Liver (tissue), 9 donors: ENCODE data around the gene TDRD9. TPM values are rescaled to one million over a fixed set of nuclear protein-coding genes. Genes with fewer than 3 reads are reported as not detected.
A peak's percentile ranks its signal among the peaks of the same experiment; 100 is the strongest.

Experiments used
- DNase-seq: peaks from one replicate; pipeline ENCODE4 v3.0.0-alpha.2; 2017; ENCODE audit warnings: low spot score
- H3K27ac ChIP-seq, 2 donors: one replicate each; pipeline ENCODE4 v1.7.0; 2013; ENCODE audit warnings: inconsistent platforms in 2 of 2, low read length in 2 of 2, control low read depth in 1 of 2, low read depth in 1 of 2, mild to moderate bottlenecking in 1 of 2
- H3K27me3 ChIP-seq, 4 donors: one replicate each; pipeline versions ENCODE4 v1.6.1 to v1.7.0; 2013; ENCODE audit warnings: low read length in 3 of 4, inconsistent platforms in 1 of 4, mild to moderate bottlenecking in 1 of 4, moderate library complexity in 1 of 4; ENCODE audit not compliant: control insufficient read depth in 4 of 4, insufficient read depth in 4 of 4
- H3K36me3 ChIP-seq, 4 donors: one replicate each; pipeline versions ENCODE4 v1.6.1 to v1.7.0; 2013; ENCODE audit warnings: low read length in 3 of 4, mild to moderate bottlenecking in 3 of 4, low read depth in 1 of 4, moderate library complexity in 1 of 4; ENCODE audit not compliant: control insufficient read depth in 4 of 4, insufficient read depth in 3 of 4
- H3K4me1 ChIP-seq, 4 donors: one replicate each; pipeline versions ENCODE4 v1.6.1 to v1.7.0; 2013; ENCODE audit warnings: low read length in 3 of 4, mild to moderate bottlenecking in 3 of 4, moderate library complexity in 1 of 4; ENCODE audit not compliant: control insufficient read depth in 4 of 4, insufficient read depth in 4 of 4
- H3K4me3 ChIP-seq, 3 donors: one replicate each; pipeline versions ENCODE4 v1.6.1 to v1.7.0; 2013; ENCODE audit warnings: low read length in 3 of 3, control low read depth in 1 of 3, low read depth in 1 of 3, mild to moderate bottlenecking in 1 of 3
- H3K9ac ChIP-seq, 2 donors: one replicate each; pipeline ENCODE4 v1.7.0; 2013; ENCODE audit warnings: low read length in 2 of 2, mild to moderate bottlenecking in 2 of 2, moderate library complexity in 2 of 2, control low read depth in 1 of 2, low read depth in 1 of 2
- H3K9me3 ChIP-seq, 4 donors: one replicate each; pipeline versions ENCODE4 v1.6.1 to v1.7.0; 2013; ENCODE audit warnings: low read length in 3 of 4; ENCODE audit not compliant: control insufficient read depth in 4 of 4
- EGR1 ChIP-seq, 2 donors: IDR thresholded peaks; 2 replicates each; pipeline ENCODE4 v1.6.1; 2016 to 2018; ENCODE audit warnings: antibody characterized with exemption in 2 of 2, low read depth in 2 of 2
- FOXA1 ChIP-seq: IDR thresholded peaks from 2 replicates; pipeline ENCODE4 v1.6.1; 2016; ENCODE audit warnings: antibody characterized with exemption
- FOXA2 ChIP-seq: IDR thresholded peaks from 2 replicates; pipeline ENCODE4 v1.6.1; 2016; ENCODE audit warnings: antibody characterized with exemption
- GABPA ChIP-seq, 2 donors: IDR thresholded peaks in 1 of 2; conservative IDR thresholded peaks in 1 of 2; 2 replicates each; pipeline ENCODE4 v1.6.1; 2016; ENCODE audit warnings: antibody characterized with exemption in 2 of 2, mild to moderate bottlenecking in 1 of 2, moderate library complexity in 1 of 2
- HNF4A ChIP-seq, 2 donors: conservative IDR thresholded peaks; 2 replicates each; pipeline ENCODE4 v1.6.1; 2016; ENCODE audit warnings: antibody characterized with exemption in 2 of 2, mild to moderate bottlenecking in 2 of 2
- HNF4G ChIP-seq: IDR thresholded peaks from 2 replicates; pipeline ENCODE4 v1.6.1; 2016; ENCODE audit warnings: antibody characterized with exemption
- JUND ChIP-seq, 2 donors: IDR thresholded peaks; 2 replicates each; pipeline ENCODE4 v1.6.1; 2016; ENCODE audit warnings: antibody characterized with exemption in 2 of 2
- NR2F2 ChIP-seq: IDR thresholded peaks from 2 replicates; pipeline ENCODE4 v1.6.1; 2016; ENCODE audit warnings: antibody characterized with exemption
- RAD21 ChIP-seq, 2 donors: IDR thresholded peaks; 2 replicates each; pipeline ENCODE4 v1.6.1; 2016; ENCODE audit warnings: antibody characterized with exemption in 2 of 2, mild to moderate bottlenecking in 2 of 2
- RXRA ChIP-seq, 2 donors: IDR thresholded peaks; 2 replicates each; pipeline ENCODE4 v1.6.1; 2017 to 2018; ENCODE audit warnings: antibody characterized with exemption in 2 of 2, mild to moderate bottlenecking in 1 of 2
- SP1 ChIP-seq: IDR thresholded peaks from 2 replicates; pipeline ENCODE4 v1.6.1; 2018; ENCODE audit warnings: antibody characterized with exemption, mild to moderate bottlenecking
- TAF1 ChIP-seq: conservative IDR thresholded peaks from 2 replicates; pipeline ENCODE4 v1.6.1; 2016; ENCODE audit warnings: antibody characterized with exemption, mild to moderate bottlenecking
- YY1 ChIP-seq: IDR thresholded peaks from 2 replicates; pipeline ENCODE4 v1.6.1; 2016; ENCODE audit warnings: antibody characterized with exemption, mild to moderate bottlenecking
- WGBS: extraction: QIAGEN DNeasy Blood & Tissue Kit; methylation state at CpG from one replicate; pipeline ENCODE4 v1.1.7; 2013; 5-methylcytosine and 5-hydroxymethylcytosine counted together
- polyA plus RNA-seq, 2 donors: library from polyadenylated mRNA; stranded (reverse) in 1 of 2; unstranded in 1 of 2; fragments of 200-250 nt in 1 of 2; fragments of >200 nt in 1 of 2; fragmentation: Nextera tagmentation in 1 of 2; extraction: Ambion mirVana in 1 of 2; gene quantifications; one replicate each; pipeline versions ENCODE4 v1.2.1 to v1.2.3, GENCODE V29; 2013 to 2015
- total RNA-seq, 2 donors: library from RNA; depleted of rRNA; stranded (reverse); fragments of >200 nt; gene quantifications; one replicate each; pipeline ENCODE4 v1.2.3, GENCODE V29; 2014
- TF ChIP-seq, protein P1 (sequence below): IDR thresholded peaks from 2 replicates; pipeline ENCODE4 v1.6.1; 2016; ENCODE audit warnings: antibody characterized with exemption
- TF ChIP-seq, protein P2 (sequence below): IDR thresholded peaks from 2 replicates; pipeline ENCODE4 v1.6.1; 2016; ENCODE audit warnings: antibody characterized with exemption, mild to moderate bottlenecking
- TF ChIP-seq, protein P3 (sequence below): IDR thresholded peaks from 2 replicates; pipeline ENCODE4 v1.6.1; 2016; ENCODE audit warnings: antibody characterized with exemption
- TF ChIP-seq, protein P4 (sequence below): IDR thresholded peaks from 2 replicates; pipeline ENCODE4 v1.6.1; 2016; ENCODE audit warnings: antibody characterized with exemption
- TF ChIP-seq, protein P5 (sequence below): fragments of 150-350 bp; IDR thresholded peaks from 2 replicates; pipeline ENCODE4 v1.5.1; 2017; ENCODE audit warnings: improper control_type of control experiment, low read depth, low read length; ENCODE audit not compliant: missing input control
- donor health status: healthy.
- donor health status: healthy.
- donor health status: healthy.
- donor health status: healthy.
- donor health status: healthy.

TDRD9 gene
- total and polyA plus RNA-seq, 4 donors: 0.12 to 1.0 (median 0.46) TPM

DNA sequence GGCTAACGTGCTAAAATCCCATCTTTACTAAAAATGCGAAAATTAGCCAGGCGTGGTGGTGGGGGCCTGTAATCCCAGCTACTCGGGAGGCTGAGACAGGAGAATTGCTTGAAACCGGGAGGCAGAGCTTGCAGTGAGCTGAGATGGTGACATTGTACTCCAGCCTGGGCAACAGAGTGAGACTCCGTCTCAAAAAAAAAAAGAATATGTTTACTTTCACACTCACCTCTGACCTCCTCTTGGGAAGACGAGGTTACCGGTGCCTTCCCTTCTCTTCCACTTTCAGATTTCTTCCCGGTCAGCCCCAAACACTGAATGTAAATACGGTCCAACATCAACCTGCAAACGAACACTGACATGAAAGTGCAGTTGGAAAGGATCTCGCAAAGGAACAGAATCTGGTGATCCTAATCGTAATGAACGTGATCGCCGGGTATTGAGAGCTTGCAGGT, 49.1 kb upstream of the TDRD9 start:
- Histone ChIP-seq H3K27me3 (no peaks in the 10 kb centered on the region), H3K4me1 (peaks cover 27 to 51% (median 40%) of the 10 kb centered on the region in 4 donors), H3K36me3 (no peaks in the 10 kb centered on the region), H3K27ac (peak overlapping the region; percentile 93 to 99), H3K9ac (peak overlapping the region in 1 of 2 donors; percentile 59), H3K4me3 (peak overlapping the region; percentile 30 to 43 (median 36)), H3K9me3 (no peaks in the 10 kb centered on the region)
- 36% methylated on average over 16 of the region's 16 CpGs for WGBS
- TF ChIP-seq FOXA1 (no peak), FOXA2 (peak; percentile 31), JUND (IDR thresholded peaks at IDR 0.05) (no peak)
- TF ChIP-seq, protein P1, sequence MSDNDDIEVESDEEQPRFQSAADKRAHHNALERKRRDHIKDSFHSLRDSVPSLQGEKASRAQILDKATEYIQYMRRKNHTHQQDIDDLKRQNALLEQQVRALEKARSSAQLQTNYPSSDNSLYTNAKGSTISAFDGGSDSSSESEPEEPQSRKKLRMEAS: no peak
- no peak for DNase-seq

DNA sequence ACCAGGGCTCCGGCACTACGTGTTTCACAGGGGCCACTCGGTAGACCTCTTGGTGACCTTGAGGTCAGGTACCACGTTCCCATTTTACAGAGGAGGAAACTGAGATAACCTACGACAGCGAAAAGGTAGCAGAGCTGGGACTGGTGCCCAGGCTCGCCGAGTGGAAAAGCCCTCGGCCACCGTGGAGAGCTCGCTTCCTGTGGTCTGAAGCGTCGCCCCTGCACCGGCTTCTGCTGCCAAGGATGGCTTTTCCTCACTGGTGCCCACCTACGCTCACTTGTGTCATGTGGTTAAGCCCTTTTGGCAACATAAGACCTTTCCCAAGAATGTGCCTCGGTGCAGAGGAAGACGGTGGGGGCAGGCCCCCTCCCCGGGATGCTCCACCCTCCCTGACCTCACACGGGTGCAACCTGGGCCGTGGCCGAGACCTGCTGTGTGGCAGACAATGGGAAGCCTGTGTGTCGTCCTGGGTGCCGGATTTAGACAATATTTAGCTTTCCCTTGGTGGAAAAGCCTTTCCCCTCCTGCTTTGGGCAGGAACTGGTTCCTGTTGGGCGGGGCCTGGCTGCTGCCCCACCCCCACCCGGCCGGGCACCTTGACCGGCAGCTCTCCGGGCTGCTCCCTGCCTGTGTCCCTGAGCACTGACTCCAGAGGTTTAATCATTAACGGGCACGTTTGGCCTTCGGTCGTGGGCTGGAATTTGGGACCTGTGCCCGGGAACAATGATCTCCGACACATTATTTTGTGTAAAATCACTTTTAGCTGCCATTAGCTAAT, 48.5 kb upstream of the TDRD9 start:
- Histone ChIP-seq H3K9ac (peak overlapping the region in 1 of 2 donors; percentile 86), H3K27me3 (no peaks in the 10 kb centered on the region), H3K27ac (peak overlapping the region; percentile 93 to 99), H3K36me3 (no peaks in the 10 kb centered on the region), H3K9me3 (no peaks in the 10 kb centered on the region), H3K4me3 (peak overlapping the region; percentile 36 to 43 (median 38)), H3K4me1 (peaks cover 27 to 47% (median 36%) of the 10 kb centered on the region in 4 donors)
- TF ChIP-seq TAF1 (peak; percentile 89), EGR1 (IDR thresholded peaks at IDR 0.05; ENCODE audit: low read depth in 2 of 2) (peak; percentile 61 to 97), HNF4A (conservative IDR thresholded peaks at IDR 0.05) (peak; percentile 62 to 68), HNF4G (peak; percentile 61), YY1 (peak; percentile 62), SP1 (peak; percentile 95), RAD21 (IDR thresholded peaks at IDR 0.05) (peak; percentile 31 to 60), GABPA (IDR thresholded peaks at IDR 0.05 in 1 of 2, conservative IDR thresholded peaks at IDR 0.05 in 1 of 2) (peak in 1 of 2 donors; percentile 62), NR2F2 (peak; percentile 74), RXRA (IDR thresholded peaks at IDR 0.05) (peak; percentile 80 to 92), FOXA1 (no peak), JUND (IDR thresholded peaks at IDR 0.05) (peak in 1 of 2 donors; percentile 63), FOXA2 (no peak)
- TF ChIP-seq, protein P2, sequence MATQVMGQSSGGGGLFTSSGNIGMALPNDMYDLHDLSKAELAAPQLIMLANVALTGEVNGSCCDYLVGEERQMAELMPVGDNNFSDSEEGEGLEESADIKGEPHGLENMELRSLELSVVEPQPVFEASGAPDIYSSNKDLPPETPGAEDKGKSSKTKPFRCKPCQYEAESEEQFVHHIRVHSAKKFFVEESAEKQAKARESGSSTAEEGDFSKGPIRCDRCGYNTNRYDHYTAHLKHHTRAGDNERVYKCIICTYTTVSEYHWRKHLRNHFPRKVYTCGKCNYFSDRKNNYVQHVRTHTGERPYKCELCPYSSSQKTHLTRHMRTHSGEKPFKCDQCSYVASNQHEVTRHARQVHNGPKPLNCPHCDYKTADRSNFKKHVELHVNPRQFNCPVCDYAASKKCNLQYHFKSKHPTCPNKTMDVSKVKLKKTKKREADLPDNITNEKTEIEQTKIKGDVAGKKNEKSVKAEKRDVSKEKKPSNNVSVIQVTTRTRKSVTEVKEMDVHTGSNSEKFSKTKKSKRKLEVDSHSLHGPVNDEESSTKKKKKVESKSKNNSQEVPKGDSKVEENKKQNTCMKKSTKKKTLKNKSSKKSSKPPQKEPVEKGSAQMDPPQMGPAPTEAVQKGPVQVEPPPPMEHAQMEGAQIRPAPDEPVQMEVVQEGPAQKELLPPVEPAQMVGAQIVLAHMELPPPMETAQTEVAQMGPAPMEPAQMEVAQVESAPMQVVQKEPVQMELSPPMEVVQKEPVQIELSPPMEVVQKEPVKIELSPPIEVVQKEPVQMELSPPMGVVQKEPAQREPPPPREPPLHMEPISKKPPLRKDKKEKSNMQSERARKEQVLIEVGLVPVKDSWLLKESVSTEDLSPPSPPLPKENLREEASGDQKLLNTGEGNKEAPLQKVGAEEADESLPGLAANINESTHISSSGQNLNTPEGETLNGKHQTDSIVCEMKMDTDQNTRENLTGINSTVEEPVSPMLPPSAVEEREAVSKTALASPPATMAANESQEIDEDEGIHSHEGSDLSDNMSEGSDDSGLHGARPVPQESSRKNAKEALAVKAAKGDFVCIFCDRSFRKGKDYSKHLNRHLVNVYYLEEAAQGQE: no peak
- TF ChIP-seq, protein P3, sequence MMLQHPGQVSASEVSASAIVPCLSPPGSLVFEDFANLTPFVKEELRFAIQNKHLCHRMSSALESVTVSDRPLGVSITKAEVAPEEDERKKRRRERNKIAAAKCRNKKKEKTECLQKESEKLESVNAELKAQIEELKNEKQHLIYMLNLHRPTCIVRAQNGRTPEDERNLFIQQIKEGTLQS: peak; percentile 7
- TF ChIP-seq, protein P4, sequence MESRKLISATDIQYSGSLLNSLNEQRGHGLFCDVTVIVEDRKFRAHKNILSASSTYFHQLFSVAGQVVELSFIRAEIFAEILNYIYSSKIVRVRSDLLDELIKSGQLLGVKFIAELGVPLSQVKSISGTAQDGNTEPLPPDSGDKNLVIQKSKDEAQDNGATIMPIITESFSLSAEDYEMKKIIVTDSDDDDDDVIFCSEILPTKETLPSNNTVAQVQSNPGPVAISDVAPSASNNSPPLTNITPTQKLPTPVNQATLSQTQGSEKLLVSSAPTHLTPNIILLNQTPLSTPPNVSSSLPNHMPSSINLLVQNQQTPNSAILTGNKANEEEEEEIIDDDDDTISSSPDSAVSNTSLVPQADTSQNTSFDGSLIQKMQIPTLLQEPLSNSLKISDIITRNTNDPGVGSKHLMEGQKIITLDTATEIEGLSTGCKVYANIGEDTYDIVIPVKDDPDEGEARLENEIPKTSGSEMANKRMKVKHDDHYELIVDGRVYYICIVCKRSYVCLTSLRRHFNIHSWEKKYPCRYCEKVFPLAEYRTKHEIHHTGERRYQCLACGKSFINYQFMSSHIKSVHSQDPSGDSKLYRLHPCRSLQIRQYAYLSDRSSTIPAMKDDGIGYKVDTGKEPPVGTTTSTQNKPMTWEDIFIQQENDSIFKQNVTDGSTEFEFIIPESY: peak; percentile 31
- TF ChIP-seq, protein P1: peak; percentile 97
- TF ChIP-seq, protein P5, sequence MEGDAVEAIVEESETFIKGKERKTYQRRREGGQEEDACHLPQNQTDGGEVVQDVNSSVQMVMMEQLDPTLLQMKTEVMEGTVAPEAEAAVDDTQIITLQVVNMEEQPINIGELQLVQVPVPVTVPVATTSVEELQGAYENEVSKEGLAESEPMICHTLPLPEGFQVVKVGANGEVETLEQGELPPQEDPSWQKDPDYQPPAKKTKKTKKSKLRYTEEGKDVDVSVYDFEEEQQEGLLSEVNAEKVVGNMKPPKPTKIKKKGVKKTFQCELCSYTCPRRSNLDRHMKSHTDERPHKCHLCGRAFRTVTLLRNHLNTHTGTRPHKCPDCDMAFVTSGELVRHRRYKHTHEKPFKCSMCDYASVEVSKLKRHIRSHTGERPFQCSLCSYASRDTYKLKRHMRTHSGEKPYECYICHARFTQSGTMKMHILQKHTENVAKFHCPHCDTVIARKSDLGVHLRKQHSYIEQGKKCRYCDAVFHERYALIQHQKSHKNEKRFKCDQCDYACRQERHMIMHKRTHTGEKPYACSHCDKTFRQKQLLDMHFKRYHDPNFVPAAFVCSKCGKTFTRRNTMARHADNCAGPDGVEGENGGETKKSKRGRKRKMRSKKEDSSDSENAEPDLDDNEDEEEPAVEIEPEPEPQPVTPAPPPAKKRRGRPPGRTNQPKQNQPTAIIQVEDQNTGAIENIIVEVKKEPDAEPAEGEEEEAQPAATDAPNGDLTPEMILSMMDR: no peak
- peak; percentile 76 for DNase-seq
- WGBS: 7% methylated on average over 34 of the region's 34 CpGs
